Activated CD4-positive, alpha-beta T cell treated with anti-CD3 and anti-CD28 coated beads, Interleukin-2, amount 50 U/mL, for 16 hours (primary cell): ENCODE data around the gene SPPL3.
"Not testable (repeated sequence)": the region's sequence is repeated elsewhere in the genome, so short reads cannot be mapped to it uniquely, and the experiment has no call there.

Source experiments
- DNase-seq: peaks from one replicate; pipeline ENCODE4 v3.0.0-alpha.2; 2020

Gene SPPL3

DNA sequence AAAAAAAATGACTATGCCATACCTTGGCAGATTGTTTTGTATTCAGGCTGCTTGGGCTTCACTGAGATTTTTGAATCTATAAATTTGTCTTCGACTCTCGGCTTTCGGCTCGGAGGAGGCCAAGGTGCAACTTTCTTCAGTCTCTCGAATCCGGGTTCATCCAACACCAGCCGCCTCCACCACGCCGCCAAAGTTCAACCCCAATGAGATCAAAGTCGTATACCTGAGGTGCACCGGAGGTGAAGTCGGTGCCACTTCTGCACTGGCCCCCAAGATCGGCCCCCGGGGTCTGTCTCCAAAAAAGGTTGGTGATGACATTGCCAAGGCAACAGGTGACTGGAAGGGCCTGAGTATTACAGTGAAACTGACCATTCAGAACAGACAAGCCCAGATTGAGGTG is 12.4 kb upstream of the SPPL3 start:
- no peak for DNase-seq

- no peak for DNase-seq
Observed at GRCh38 chr12:120914794-120915193, 10.6 kb upstream of the SPPL3 start.

DNA sequence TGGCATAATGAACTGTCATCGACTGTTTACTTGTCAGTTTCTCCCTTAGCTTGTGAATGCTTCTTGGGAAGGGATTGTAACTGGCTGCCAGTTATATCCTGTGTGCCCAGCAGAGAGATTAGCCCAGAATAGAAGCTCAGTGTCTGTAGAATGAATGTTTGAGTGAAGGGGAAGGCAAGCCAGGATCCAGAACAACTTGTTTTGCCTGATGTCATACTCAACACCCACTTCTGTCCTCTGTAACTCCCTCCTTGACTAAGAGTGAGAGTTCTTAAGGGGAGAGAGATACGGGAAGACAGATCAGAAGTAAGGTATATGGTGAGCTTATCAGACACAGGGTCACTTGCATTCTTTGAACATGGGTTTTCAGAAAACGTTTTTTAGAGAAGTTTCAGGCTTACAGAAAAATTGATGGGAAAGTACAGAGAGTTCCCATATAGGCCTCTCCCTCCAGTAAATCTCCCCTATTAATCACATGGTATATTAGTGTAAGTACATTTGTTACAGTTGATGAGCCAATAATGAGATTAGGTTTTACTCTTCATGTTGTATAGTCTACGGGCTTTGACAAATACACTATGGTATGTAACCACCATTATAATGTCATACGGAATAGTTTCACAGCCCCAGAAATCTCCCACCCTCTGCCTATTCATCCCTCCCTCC is 5.6 kb upstream of the SPPL3 start:
- no peak for DNase-seq

DNA sequence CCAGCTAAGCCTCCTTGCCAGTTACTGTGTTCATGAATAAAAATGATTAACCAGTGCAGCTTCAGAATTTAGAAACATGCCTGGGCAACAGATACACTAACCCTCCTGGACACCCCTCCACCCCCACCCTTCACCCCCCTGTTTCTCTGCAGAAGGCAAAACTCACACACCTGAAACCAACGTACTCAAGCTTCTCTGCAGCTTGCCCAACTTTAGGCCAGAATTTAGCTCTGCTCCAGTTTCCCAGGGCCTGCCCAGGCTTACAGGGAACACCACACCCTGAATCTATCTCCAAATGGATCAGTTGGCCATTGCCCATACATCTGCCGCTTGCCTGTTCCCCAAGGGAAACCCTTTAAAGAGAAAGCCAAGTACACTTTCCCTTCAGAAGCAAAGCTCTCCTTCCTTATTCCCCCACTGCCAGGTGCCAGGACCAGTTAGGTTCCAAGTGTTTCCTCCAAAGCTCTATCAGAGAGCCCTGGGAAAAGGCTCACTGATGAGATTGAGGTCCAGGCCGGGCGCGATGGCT is 1.8 kb upstream of the SPPL3 start:
- no peak for DNase-seq

DNA sequence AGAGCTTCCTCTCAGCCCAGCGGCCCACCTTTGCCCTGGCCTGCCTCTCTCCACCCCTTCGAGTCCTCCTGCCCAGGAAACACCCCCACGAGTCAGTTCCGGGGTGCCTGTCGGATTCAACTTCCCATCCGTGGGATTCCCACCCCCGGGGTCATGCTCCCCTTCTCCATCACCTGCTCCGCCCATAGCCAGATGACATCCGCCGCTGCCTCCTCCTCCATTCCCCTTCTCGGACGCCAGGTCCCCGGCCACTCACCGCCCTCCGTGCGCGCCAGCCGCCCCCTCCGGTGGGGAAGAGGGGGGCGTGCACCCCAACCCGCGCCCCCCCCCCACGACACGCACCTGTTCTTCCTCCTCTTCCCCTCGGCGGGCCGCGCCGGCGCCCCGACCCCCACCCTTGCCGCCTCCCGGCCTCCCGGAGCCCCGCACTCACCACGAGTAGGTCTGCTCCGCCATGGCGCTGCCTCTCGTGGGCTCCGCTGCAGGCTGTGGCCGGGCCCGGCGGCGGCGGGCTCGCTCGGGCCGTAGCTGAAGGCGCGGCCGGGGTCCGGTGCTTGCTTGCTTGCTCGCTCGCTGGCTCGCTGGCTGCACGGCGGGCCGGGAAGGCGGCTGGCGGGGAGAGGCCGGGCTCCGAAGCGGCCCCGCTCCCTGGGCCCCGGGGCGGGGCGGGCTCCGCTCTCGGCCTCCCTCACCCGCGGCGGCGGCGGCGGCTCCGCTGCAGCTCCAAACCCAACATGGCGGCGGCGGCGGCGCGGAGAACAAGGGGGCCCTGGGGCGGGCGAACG is 554 bp downstream of the SPPL3 start:
- peak; percentile 69 for DNase-seq

GRCh38 chr12:120902846-120903411 is 1.2 kb downstream of the SPPL3 start:
- no peak for DNase-seq

GRCh38 chr12:120901818-120902217 is 2.3 kb downstream of the SPPL3 start:
- no peak for DNase-seq

- not testable (repeated sequence) for DNase-seq
Observed at GRCh38 chr12:120901101-120901500, 3.1 kb downstream of the SPPL3 start.

GRCh38 chr12:120895532-120895931 is 8.6 kb downstream of the SPPL3 start:
- DNase-seq, result no peak

DNA sequence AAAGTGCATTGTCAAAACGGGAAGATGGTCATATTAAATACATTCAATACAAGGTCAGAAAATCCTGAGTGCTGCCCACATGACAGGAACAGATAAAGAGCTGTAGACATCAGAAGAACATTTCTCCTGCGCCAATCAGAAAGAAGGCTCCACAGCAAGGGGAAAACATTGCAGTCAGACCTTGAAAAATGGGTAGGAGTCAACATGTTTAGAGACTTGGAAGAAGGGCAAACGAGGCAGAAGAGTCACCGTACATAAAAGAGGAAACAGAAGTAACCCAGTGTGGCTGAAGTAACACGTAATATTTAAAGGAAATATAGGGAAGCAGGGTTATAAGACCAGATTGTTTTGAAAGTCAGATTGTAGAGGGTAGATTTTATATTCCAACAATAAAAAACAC is 11.9 kb downstream of the SPPL3 start:
- no peak for DNase-seq

DNA sequence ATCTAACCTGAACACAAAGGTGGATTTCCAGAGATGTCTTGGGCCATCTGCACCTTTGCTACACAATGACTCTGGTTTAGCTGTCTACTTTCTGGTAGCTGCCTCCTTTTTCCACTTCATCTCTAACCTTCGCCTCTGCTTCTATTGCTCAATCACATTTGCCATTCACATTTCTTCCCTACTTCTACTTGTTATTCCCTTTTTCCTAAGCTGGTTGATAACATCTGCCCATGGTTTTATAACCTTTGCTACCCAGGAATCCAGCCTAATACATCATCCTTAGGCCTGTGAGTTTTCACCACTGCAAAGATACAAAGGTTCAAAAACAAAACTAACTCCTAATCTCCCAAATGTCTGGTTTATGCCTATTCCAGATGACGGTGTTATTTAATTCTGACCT is 13.2 kb downstream of the SPPL3 start:
- DNase-seq, result no peak

DNA sequence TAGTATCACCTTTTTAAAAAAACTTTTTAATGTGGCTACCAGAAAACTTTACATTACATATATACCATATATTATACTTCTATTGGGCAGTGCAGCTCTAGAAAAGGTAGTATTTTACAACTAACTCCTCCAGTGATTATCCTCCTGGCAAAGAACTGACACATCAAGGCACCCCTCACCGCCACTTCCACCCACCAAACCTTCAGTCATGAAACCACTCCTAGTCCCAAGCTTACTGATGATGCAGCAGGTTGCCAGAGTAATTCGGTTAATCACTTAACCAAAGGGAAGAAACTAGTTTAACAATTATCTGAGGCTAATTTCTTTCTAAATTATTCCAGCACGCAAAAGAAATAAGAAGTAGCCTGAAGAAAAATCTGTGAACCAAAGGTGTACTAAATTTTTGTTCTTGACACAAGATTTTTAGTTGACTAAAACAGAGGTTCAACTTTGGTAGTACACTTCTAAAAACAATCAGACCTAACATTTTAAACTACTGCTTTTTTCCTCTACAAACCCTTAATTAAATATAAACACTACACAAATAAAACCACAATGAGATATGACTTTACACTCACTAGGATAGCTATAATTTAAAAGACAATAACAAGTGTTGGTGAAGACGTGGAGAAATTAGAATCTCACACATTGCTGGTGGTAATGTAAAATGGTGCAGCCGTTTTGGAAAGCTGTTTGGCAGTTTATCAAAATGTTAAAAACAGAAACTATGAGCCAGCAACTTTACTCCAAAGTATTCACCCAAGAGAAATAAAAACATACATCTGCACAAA is 16.7 kb downstream of the SPPL3 start:
- no peak for DNase-seq

DNA sequence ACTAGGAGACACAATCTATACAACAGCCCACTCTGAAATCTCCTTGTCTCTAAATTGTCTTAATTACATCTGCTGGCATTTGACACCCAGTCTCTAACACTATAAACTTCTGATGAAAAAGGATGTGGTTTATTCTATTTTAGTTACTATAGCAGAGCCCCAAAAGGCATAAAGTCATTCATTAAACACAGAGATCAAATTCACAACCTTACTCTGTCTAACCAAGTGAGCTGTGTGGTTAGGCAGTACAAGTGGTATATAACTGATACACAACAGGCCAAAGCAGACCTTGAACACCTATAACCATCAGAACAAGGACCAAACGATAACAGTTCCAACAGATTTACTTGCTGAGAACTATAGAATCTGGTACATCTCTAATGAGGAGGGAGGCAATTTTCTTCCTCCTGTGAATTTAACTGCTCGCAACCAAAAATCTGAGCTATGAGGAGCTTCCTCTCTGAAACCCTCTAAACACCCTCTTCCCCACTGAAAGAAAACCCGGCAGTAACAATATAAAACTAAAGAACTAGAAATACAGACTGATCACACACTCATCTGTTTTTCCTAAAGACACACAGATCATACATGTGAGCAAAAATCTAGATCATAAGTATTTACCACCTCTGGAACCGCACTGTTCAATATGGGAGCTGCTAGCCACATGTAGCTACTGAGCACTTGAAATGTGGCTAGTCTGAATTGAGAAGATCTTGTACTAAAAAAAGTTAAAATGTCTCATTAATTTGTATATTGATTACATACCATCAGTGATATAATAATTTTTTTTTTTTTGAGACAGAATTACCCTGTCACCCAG is 17.7 kb downstream of the SPPL3 start:
- DNase-seq, result peak; percentile 28

DNA sequence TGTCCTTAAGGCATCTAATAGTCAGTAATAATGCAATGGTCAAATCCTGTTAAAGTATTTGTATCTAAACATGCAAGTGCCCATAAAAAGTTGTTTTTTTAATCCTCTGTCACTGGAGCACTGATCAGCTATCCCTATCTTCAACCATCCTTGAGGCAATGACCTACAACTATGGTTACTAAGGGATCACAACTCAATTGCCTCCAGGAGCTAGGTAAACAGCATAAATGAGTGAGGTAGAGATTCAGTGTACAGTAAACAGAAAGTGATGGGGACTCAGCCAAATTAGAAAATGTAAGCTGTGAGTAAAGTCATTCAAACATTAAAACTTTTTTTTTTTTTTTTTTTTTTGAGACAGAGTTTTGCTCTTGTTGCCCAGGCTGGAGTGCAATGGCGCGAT is 18.6 kb downstream of the SPPL3 start:
- DNase-seq, result no peak

GRCh38 chr12:120884644-120885043 is 19.5 kb downstream of the SPPL3 start:
- no peak for DNase-seq

DNA sequence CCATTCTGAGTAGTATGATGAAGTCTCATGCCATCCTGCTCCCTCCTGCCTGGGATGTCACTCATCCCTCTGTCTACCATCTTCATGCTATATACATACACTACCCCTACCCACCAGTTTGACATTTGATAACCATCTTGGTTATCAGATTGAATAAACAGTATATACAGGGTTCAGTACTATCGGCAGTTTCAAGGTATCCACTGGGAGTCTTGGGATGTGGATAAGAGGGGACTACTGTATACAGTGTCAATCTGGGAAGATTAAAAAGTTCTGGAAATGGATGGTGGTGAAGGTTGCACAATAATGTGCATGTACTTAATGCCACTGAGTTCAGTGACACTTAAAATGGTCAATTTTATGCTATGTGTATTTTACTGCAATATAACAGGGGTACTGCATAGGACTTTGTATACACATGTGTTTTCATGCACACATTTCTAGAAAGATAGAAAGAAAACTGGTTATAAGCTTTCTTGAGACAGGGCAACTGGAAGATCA is 22.1 kb downstream of the SPPL3 start:
- no peak for DNase-seq

DNA sequence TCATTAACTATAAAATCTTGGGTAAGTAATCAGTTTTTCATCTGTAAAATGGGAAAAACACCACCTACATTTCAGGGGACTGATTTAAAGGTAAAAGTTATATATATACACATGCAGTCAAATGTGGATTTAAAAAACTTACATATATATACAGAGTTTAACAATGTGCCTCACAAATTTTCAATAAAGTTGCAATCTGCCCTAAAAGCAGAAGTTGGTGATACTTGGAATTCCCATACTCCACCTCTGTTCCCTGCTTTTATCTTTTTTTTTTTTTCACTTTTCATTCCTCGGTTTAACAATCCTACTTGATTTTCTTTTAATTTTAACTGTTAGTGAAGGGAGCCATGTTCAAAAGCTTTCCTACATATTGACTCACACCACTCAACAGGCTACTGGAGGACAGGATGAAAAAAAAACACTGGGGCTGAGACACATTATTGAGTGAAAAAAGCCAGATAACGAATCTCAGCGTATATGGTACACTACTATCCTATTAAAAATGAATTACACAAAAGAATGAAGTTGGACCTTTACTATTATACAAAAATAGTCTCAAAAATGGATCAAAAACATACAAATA is 24.3 kb downstream of the SPPL3 start:
- no peak for DNase-seq

GRCh38 chr12:120879102-120879501 is 25.1 kb downstream of the SPPL3 start:
- no peak for DNase-seq

DNA sequence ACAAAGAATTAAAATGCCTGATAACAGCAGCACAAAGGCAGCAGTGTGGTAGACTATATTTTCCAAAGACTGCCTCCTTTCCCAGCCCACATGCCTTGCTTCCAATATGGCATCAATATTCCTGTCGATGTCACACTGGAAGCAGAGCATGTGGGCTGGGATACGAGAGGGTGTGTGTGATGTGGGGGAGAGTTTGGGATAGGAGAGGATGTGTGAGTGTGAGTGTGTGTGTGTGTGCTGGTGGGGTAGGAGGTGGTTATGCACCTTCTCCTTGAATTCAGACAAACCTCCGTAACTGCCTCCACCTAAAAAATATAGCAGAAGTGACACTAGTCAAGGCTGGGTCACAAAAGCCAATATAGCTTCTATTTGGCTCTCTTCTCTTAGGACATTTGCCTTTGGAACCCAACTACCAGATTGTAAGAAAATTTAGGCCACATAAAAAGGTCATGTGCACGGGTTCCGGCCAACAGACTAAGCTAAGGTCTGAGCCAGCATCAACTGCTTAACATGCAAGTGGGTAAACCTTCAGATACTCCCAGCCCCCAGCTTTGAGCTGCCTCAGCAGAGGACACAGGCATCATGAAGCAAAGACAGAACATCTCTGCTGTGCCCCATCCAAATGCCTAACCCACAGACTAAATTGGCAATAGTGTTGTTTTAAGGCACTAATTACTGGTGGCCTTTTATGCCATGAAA is 29.5 kb downstream of the SPPL3 start:
- DNase-seq, result no peak

DNA sequence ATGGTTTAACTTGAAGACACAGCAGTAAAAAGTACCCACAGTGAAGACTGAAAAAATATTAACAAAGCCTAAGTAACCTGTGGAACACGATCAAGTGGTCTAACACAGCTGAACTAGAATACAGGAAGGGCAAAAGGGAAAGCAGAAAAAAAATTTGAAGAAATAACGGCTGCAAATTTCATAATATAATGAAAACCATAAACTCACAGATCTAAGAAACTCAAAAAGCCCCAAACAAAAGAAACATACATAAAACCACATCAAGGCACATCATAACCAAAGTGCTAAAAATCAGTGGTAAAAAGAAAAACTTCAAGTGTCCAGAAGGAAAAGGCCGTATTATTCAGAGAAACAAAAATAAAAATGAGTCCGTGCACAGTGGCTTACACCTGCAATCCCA is 30.9 kb downstream of the SPPL3 start:
- no peak for DNase-seq

DNA sequence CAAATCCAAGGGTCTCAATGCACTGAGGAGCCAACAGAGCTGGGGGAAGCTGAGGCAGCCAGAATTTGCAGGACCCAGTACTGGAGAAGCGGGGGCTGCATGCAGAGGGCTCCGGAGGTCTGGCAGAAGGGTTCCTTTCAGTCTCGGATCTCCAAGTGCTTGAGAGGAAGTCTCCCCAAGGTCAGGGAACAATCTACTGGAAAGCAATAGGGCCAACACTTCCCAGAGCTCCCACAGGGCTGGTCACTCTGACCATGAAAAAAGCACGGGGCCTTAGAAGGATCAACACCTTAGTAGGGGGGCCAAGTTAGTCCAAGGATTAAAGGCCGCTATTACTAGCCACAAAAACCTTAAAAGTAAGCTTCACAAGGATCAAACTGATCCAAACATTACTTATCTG is 31.7 kb downstream of the SPPL3 start:
- no peak for DNase-seq
